ENCODE results near the gene RGS4.

Gene RGS4

DNA sequence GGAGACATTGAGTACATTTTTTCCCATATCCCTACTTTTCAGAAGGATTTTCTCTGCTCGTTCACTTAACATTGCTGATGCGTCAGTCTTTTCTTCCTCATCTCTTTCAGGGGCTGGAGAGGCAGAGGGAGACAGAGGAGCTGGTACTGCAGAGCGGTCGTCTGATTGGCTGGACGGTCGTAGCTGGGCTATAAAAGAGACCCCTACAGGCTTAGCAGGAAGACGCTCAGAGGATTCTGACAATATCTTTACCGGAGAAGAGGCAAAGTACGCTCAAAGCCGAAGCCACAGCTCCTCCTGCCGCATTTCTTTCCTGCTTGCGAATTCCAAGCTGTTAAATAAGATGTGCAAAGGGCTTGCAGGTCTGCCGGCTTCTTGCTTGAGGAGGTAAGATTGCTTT is at the start of gene RGS4:
RGS4 (plus strand) TSS at position 220 of the 400 bp plus-strand sequence; CDS start at position 344, 124 bp downstream.
- Histone ChIP-seq H3K4me3 (peak within 1 kb of the TSS in 2 of 7 experiments; percentile 4 to 8), H3K27ac (peak within 1 kb of the TSS in 1 of 21 experiments; percentile 24)

DNA sequence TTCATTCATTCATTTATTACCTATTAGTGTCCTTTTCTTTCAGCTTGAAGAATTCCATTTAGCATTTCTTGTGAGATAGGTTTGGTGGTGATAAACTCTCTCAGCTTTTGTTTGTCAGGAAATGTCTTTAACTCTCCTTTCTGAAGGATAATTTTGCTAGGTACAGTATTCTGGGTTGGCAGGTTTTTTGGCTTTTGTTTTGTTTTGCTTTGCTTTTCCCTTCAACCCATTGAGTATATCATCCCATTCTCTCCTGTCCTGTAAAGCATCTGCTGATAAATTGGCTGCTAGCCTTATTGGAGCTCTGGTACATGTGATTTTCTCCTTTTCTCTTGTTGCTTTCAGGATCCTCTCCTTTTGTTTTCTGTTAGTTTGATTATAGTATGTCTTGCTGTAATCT is 47.0 kb upstream of the RGS4 start:
- Histone ChIP-seq H3K27ac (no peak overlapping the region), H3K4me3 (no peak overlapping the region)

DNA sequence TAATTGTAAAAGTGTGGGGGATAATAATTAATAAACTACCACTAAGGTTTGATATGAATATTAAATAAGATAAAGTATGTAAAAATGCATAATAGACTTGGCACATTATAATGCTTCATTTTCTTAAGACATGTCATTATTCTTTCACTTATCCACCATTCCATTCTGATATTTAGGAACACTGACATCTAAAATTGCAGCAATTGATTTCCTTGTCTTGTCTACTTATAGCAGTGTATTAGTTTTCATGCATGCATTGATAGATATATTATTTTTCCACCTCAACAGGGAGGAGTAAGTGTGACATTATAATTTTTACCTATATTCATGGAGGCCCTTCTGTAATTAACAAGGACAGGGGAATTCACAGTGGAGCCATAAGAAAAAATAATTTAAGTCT is 41.6 kb upstream of the RGS4 start:
- Histone ChIP-seq H3K27ac (no peak overlapping the region), H3K4me3 (no peak overlapping the region)

DNA sequence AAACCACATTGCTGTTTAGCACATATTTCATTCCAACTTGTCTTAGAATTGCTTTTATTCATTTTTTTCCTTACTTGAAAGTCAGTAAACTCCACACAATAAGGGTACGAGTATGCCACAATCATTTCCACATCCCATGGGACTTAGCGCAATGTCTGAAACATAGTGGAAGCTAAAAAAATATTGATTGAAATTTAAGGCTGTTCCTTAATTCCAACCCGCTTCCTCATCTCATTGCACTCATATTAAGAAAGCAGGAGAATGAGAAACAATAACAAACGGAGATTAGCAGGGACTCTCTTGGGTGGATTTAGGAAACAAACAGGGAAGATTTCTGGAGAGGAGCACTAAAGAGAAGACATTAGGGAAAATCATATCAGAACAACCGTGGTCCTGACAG is 39.3 kb upstream of the RGS4 start:
- H3K27ac ChIP-seq: no peak overlapping the region
- H3K4me3 ChIP-seq: no peak overlapping the region

DNA sequence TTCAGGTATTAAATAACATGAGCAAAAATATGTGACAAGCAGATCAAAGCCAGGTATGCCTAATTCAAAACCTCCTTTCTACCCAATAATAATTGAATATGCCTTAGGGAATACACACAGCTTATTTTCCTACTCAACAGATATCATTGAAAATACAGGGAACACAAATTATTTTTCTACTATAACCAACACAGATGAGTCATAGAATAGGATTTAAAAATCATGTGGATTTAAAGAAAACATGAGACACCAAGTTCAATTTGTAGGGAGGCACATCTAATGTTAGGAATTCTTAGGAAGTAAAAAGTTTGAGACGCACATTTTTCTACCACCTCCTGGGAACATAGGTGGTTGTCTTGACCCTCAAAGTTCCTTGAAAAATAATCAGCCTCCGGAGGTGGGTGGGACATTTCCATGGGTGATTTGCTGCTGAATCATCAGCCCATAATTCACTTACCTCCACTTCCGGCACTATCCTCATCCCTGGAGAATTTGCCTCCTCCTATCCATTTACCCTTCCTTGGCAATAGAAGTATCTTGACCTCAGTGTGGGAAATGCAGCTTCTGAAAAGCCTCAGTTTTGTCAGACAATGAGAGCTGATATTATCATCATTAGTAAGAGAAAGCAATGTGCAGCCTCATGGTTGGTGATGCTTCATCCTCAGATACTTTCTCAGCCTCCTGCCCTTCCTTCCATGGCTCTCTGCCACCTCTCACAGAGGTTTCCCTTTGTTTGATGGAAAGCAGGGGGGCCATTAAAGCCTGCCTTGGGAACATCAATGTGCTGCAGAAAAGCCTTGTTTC is 33.5 kb upstream of the RGS4 start:
- Histone ChIP-seq H3K4me3 (no peak overlapping the region), H3K27ac (no peak overlapping the region)

DNA sequence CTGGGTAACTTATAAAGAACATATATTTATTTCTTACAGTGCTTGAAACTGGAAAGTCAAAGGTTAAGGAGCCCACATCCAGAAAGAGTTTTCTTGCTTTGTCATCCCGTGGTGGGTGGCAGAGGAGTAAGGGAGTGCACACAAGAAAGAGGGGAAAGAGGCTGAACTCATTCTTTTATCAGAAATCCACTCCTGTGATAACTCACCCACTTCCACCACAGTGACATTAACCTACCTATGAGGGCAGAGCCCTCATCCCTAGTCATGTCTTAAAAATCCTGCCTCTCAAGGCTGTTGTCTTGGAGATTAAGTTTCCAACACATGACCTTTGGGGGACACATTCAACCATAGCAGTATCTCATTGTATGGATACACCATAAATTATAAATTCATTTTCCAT is 32.5 kb upstream of the RGS4 start:
- Histone ChIP-seq H3K4me3 (no peak overlapping the region), H3K27ac (no peak overlapping the region)

DNA sequence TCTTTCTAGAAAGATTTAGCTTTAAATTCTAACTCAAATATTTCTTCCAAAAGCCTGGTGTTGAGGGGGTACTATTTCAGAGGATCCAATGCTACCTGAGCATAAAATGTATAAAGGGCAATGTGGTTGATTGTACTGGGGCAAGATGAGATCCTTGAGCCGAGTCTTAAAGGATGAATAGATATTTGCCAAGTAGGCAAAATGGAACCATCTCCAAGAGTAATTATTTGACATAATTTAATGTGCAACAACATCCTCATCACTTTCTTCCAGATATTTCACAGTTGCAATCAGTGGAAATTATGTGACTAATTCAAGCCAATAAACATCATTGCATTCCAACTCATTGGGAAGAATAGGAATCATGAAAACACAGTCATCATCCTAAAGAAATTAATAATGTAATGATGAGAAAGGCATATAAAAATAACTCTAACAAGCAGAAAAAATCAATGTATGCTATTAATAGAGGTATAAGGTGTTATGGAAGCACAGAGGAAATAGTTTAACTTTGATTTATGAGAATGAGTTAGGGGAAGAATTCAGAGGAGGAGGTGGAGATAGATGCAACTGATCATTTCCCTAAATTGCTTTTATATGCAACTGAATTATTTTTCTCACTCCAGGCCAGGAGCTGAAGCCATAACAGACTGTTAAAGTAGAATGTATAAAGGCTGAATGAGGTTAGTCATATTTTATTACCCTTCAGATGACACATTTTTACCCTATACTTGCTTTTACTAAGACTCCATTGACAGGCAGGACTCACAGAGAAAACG is 30.0 kb upstream of the RGS4 start:
- Histone ChIP-seq H3K4me3 (no peak overlapping the region), H3K27ac (no peak overlapping the region)

DNA sequence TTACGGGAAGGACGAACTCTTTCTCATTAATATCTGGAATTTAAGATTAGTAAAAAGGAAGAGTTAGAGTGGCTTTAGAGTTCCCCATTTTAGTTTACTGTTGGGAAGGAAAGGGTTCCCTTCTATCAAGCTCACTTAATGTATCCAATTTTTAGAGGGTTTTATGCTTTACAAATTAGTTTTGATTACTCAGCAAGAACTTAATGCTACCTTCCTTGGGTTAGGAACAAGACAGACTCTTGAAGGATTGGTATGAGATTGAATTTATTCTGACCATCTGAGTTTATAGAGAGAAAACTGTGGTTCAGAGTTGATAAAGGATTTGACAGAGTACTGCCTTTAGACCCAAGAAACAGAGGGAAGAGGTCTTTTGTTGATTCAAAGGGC is 29.5 kb upstream of the RGS4 start:
- Histone ChIP-seq H3K4me3 (no peak overlapping the region), H3K27ac (no peak overlapping the region)

DNA sequence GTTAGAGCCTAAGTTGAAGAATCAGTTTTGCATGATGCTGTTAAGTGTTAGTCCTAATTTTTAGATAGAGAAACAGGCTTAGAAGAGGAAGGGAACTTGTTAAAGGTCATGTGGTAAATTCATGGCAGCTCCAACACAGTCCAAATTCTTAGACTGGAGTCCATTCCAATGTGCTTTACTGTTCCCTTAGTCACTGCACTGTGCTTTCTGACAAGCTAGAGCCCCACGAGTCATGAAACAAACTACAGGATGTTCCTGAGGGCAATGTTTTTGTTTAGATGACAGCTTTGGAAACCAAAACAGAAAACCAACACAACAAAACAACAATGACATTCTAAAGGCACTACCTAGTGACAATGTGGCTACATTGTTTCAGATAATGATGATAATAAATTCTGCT is 23.1 kb upstream of the RGS4 start:
- no peak overlapping the region for H3K4me3 ChIP-seq

DNA sequence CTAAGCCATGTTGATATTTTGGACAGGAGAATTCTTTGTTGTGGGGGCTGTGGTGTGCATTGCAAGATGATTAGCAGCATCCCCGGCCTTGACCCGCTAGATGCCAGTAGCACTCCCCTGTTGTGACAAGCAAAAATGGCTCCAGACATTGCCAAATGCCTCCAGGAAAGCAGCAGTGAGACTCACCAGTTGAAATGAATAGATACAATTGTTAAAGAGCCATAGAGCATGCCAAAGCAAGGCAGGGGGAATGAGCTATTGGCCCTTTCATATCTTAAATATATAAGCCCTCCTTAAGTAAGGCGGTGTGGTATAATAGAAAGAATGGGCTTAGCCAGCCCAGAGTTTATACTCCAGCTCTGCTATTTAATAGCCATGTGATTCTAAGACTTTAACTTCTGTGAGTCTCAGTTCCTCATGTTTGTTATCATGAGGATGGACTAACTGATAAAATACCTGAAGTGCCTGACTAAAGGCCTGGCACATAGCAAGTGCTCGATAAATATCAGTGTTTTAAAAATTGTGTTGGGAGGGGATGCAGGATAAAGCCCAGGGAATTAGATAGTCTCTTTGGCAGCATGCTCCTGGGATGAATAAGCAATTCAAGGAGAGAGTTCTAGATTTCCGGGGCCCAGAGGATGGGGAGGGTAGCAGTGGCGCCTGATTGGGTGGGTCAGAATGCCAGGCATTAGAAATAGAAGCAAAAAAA is 21.1 kb upstream of the RGS4 start:
- H3K4me3 ChIP-seq: no peak overlapping the region
- H3K27ac ChIP-seq: no peak overlapping the region

More for the DNA sequence above, 23.1 kb upstream of the RGS4 start:
- H3K27ac ChIP-seq: no peak overlapping the region

DNA sequence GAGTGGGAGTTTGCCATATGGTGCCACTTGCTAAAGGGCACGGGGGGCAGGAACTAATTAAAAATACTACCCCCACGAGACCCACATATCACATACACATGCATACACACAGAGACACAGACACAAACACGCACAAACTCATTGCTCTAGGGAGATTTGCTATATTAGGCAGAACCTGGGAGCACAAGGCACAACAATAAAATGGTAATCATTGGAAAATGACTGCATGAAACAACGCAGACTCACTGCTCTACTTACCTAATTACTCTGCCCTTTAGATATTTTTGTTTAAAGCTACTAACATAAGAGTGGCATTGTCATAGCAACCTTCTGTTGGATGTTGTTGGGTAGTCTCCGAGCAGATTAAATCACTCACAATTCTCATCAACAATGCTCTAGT is 20.3 kb upstream of the RGS4 start:
- Histone ChIP-seq H3K27ac (no peak overlapping the region), H3K4me3 (no peak overlapping the region)

DNA sequence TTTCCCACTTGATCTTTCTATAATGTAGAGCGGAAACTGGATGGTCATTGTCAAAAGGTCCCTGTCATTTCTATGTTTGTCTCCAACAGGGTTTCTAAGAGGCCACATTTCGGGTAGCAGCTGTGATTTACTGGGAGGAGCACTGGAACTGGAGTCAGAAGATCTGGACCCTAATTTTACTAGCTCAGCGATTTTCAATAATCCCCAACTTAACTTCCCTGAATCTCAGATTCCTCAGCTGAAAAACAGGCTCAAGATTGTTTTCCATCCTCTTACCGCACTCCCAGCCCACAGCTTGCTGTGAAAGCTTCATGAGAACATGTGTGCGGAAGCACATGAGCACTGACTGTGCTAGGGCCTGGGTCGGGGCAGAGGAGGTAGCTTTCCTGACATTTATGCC is 19.9 kb upstream of the RGS4 start:
- no peak overlapping the region for H3K4me3 ChIP-seq
- no peak overlapping the region for H3K27ac ChIP-seq

DNA sequence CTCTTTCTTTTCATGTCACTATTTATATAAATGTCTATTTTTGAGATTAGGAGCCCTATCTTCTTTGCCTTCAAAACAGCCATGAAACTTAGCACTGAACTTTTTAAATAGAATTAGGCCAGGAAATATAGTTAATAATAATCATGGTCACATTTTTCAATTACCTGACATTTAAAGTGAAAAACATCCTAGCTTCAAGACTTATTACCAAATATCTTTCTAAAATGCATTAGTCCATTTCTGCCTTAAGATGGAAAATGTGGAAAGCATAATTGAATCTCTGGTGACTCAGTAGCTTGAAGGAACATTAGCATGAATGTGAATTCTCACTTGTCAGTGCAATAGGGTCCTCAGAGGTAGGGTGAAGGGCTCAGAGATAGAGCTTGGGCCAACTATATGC is 18.7 kb upstream of the RGS4 start:
- no peak overlapping the region for H3K4me3 ChIP-seq
- no peak overlapping the region for H3K27ac ChIP-seq

DNA sequence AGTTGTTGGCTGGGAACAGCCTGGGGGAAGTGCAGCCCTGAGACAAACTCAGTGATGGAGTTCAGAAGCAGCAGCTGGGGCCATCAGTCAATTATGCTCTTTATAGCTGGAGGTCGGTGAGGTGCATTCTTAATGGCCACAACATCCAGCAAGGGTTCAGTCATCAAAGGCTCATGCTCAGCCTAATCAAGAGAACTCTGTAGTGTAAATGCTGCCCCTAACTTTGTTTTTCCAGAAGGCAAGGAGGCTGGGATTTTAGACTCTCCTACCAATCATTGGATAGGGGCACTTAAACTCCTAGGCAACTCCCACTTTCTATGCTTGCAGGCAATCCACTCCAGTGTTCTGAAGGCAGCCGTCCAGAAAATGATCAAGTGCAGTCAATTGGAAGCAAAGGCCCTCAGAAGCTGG is 15.0 kb upstream of the RGS4 start:
- no peak overlapping the region for H3K4me3 ChIP-seq

DNA sequence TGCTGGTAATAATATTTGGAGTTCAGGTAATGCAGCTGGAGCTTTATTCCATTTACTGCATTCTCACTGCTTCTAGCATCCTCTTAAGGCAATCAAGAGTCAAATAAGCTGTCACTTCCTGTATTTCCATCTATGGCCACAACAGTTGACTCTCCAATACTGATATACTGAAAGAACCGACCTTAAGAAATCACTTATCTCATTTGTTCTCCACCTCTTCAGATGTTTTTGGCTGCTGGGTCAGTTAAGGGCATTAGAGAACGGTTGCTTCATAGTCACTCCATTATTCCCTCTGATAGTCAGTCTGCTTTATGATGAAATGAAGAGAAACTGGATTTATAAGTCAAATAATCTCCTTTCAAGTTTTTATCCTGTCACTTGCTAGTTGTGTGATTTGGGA is 14.2 kb upstream of the RGS4 start:
- Histone ChIP-seq H3K4me3 (no peak overlapping the region), H3K27ac (no peak overlapping the region)

More for the DNA sequence above, 15.0 kb upstream of the RGS4 start:
- H3K27ac ChIP-seq: no peak overlapping the region

DNA sequence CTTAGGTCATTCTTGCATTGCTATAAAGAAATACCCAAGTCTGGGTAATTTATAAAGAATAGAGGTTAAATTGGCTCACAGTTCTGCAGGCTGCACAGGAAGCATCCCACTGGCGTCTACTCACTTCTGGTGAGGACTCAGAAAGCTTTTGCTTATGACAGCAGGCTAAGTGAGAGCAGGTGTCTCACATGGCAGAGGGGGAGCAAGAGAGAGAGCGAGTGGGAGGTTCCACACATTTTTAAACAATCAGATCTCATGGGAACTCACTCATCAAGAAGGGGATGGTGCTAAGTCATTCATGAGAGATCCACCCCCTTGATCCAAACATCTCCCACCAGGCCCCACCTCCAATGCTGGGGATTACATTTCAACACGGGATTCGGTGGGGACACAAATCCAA is 13.6 kb upstream of the RGS4 start:
- no peak overlapping the region for H3K4me3 ChIP-seq
- no peak overlapping the region for H3K27ac ChIP-seq

DNA sequence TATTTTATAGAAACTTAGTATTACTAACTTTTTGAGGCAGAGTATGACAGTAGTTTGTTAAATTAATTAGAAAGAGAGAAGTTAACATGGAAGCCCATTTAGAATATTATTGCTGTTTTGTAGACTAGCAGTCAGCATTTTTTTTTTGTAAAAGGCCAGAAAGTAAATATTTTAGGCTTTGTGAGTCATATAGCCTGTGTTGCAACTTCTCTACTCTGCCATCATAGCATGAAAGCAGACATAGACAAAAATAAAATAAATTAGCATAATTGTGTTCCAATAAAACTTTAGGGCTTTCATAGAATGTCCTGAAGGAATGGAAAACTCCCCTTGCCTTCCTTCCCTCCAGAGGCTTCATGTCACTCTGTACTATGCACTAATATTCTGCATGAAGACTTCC is 12.3 kb upstream of the RGS4 start:
- Histone ChIP-seq H3K27ac (peak overlapping the region in 1 of 21 experiments; percentile 60), H3K4me3 (no peak overlapping the region)

DNA sequence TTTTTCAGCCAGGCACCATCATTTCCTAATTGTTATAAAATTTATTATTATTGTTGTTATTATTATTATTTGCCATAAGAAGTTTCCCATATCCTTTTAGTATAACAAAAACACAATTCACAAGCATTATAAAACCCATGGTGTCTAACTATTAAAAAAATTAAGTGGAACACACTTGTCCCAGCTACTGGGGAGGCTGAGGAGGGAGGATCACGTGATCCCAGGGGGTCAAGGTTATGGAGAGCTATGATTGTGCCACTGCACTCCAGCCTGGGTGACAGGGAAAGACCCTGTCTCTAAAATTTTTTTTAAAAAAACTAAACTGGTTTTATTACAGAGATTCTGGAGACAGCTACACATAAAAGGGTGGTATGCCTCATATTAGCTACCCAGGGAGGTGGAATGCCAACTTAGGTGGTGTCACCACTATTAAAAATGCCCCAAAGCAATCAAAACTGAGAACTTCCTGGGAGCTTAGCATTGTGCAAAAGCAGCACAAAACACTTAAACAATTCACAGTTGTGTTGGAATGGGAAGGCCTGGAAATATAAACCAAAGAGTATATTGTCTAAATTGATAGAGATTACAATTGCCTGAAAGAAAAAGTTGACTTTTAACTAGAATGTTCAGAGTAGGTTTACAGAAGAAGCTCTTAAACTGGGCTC is 8.7 kb upstream of the RGS4 start:
- H3K27ac ChIP-seq: no peak overlapping the region
- H3K4me3 ChIP-seq: no peak overlapping the region

DNA sequence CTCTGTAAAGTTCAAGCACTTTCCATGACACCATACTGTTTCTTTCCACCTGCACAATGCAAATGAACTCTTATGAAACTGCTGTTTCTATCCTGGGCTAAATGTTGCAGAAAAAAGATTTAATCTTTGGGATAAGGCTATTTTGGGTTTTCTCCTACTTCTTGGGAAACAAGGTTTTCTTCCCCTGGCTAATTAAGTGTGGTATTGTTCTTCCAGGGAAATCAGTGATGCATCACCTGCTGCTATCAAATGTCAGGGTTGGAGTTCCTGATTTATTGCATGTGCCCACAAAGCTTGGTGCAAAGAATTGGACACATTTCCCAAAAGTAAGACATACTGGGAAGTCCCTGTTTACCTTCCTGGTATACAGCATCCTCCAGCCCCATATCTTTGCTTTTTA is 6.0 kb upstream of the RGS4 start:
- Histone ChIP-seq H3K4me3 (no peak overlapping the region), H3K27ac (no peak overlapping the region)

DNA sequence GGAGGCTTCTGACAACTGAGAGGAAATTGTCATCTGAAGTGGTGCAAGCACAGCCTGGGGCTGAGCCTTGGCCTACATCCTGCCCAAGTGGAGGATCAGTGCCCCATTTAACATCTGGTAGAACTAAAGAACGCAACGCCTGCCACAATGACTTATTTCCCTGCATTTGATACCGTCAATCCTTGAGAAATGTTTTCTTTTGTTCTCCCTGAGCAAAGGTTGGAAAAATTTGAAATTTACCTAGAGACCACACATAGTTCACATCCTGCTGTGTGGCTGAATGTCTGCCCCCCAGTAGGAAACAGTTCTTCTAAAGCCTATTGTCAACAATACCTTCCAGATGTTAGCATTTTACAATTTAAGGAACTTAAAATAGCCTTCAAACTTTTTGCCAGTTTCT is 5.6 kb upstream of the RGS4 start:
- no peak overlapping the region for H3K4me3 ChIP-seq
- no peak overlapping the region for H3K27ac ChIP-seq
